HEK293 (cell line): Measurements from ENCODE around the gene NOL4L.

ENCODE experiments used
- CTCF ChIA-PET: fragments of 350-600 bp; formaldehyde crosslinking; extraction: SDS; loops from one replicate; lab custom pipeline; 2021; ENCODE audit warnings: antibody characterized with exemption; lab: Yijun Ruan, JAX
- POLR2A ChIA-PET: fragments of 300-600 bp; formaldehyde crosslinking; extraction: SDS; loops from one replicate; lab custom pipeline; 2020; ENCODE audit warnings: antibody characterized with exemption, inconsistent platforms; lab: Yijun Ruan, JAX
- H3K27ac ChIP-seq: fragments of 200-500 bp; sonication (Bioruptor generic); 2 replicates; pipeline ENCODE4 v1.5.1; 2014; ENCODE audit warnings: low read depth, low read length, control low read depth, inconsistent platforms; ENCODE audit errors: extremely low read depth
- H3K36me3 ChIP-seq, 2 experiments: fragments of 200-500 bp in 1 of 2; sonication (Bioruptor generic) in 1 of 2; 1 replicate in 1 of 2; 2 replicates in 1 of 2; pipeline ENCODE4 v1.5.1; 2014 to 2017; ENCODE audit warnings: inconsistent platforms in 2 of 2, low read length in 2 of 2; ENCODE audit not compliant: control insufficient read depth in 2 of 2, insufficient read depth in 1 of 2
- H3K4me1 ChIP-seq: fragments of 200-500 bp; sonication (Bioruptor generic); 2 replicates; pipeline ENCODE4 v1.5.1; 2014; ENCODE audit warnings: mild to moderate bottlenecking, low read length, inconsistent platforms; ENCODE audit not compliant: control insufficient read depth, insufficient read depth
- H3K4me3 ChIP-seq: 2 replicates; pipeline ENCODE4 v1.5.1; 2011; ENCODE audit warnings: low read depth, mild to moderate bottlenecking, control low read depth, low read length, moderate library complexity
- H3K9me3 ChIP-seq: fragments of 200-500 bp; sonication (Bioruptor generic); 2 replicates; pipeline ENCODE4 v1.5.1; 2014; ENCODE audit warnings: low read depth, low read length, inconsistent platforms; ENCODE audit not compliant: control insufficient read depth, insufficient read depth
- FEZF1 ChIP-seq: fragments of 450-650 bp; formaldehyde crosslinking; IDR thresholded peaks from 2 replicates; pipeline ENCODE4 v1.5.1; 2016; ENCODE audit warnings: missing biosample characterization, missing genetic modification characterization
- GLI4 ChIP-seq: fragments of 450-650 bp; formaldehyde crosslinking; IDR thresholded peaks from 2 replicates; pipeline ENCODE4 v1.5.1; 2016; ENCODE audit warnings: missing biosample characterization, missing genetic modification characterization
- GLIS1 ChIP-seq: fragments of 450-650 bp; formaldehyde crosslinking; IDR thresholded peaks from 2 replicates; pipeline ENCODE4 v1.5.1; 2016; ENCODE audit warnings: missing biosample characterization, missing genetic modification characterization
- GLIS2 ChIP-seq: fragments of 450-650 bp; formaldehyde crosslinking; IDR thresholded peaks from 2 replicates; pipeline ENCODE4 v1.5.1; 2016; ENCODE audit warnings: missing biosample characterization, missing genetic modification characterization
- IKZF3 ChIP-seq: fragments of 450-650 bp; IDR thresholded peaks from 2 replicates; pipeline ENCODE4 v1.5.0; 2018; ENCODE audit warnings: missing biosample characterization, mild to moderate bottlenecking, missing genetic modification characterization, moderate library complexity
- PRDM1 ChIP-seq: fragments of 450-650 bp; formaldehyde crosslinking; IDR thresholded peaks from 2 replicates; pipeline ENCODE4; 2016; ENCODE audit warnings: missing biosample characterization, missing genetic modification characterization
- ZNF146 ChIP-seq: fragments of 450-650 bp; formaldehyde crosslinking; IDR thresholded peaks from 2 replicates; pipeline ENCODE4 v1.5.1; 2016; ENCODE audit warnings: missing biosample characterization, missing genetic modification characterization
- ZNF23 ChIP-seq: fragments of 450-650 bp; formaldehyde crosslinking; IDR thresholded peaks from 2 replicates; pipeline ENCODE4 v1.5.1; 2016; ENCODE audit warnings: missing biosample characterization, missing genetic modification characterization, borderline replicate concordance
- ZNF416 ChIP-seq: fragments of 450-650 bp; formaldehyde crosslinking; IDR thresholded peaks from 2 replicates; pipeline ENCODE4 v1.5.1; 2016; ENCODE audit warnings: missing biosample characterization, missing genetic modification characterization
- ZNF621 ChIP-seq: fragments of 450-650 bp; formaldehyde crosslinking; IDR thresholded peaks from 2 replicates; pipeline ENCODE4 v1.5.1; 2017; ENCODE audit warnings: missing biosample characterization, missing genetic modification characterization
- ZNF76 ChIP-seq: fragments of 450-650 bp; formaldehyde crosslinking; IDR thresholded peaks from 2 replicates; pipeline ENCODE4; 2016; ENCODE audit warnings: low read depth, missing biosample characterization, missing genetic modification characterization, borderline replicate concordance
- ZNF785 ChIP-seq: fragments of 450-650 bp; formaldehyde crosslinking; IDR thresholded peaks from 2 replicates; pipeline ENCODE4 v1.5.1; 2016; ENCODE audit warnings: missing biosample characterization, missing genetic modification characterization
- TF ChIP-seq, protein P1 (sequence below): fragments of 450-650 bp; formaldehyde crosslinking; IDR thresholded peaks from 2 replicates; pipeline ENCODE4 v1.5.1; 2016; ENCODE audit warnings: missing biosample characterization, missing genetic modification characterization
- TF ChIP-seq, protein P2 (sequence below): fragments of 450-650 bp; formaldehyde crosslinking; IDR thresholded peaks from 2 replicates; pipeline ENCODE4 v1.5.1; 2016; ENCODE audit warnings: missing biosample characterization, missing genetic modification characterization
- TF ChIP-seq, protein P3 (sequence below): fragments of 450-650 bp; formaldehyde crosslinking; IDR thresholded peaks from 2 replicates; pipeline ENCODE4 v1.5.1; 2016; ENCODE audit warnings: missing biosample characterization, missing genetic modification characterization
- TF ChIP-seq, protein P4 (sequence below): fragments of 450-650 bp; formaldehyde crosslinking; IDR thresholded peaks from 2 replicates; pipeline ENCODE4 v1.5.1; 2016; ENCODE audit warnings: missing biosample characterization, missing genetic modification characterization

Gene NOL4L

DNA sequence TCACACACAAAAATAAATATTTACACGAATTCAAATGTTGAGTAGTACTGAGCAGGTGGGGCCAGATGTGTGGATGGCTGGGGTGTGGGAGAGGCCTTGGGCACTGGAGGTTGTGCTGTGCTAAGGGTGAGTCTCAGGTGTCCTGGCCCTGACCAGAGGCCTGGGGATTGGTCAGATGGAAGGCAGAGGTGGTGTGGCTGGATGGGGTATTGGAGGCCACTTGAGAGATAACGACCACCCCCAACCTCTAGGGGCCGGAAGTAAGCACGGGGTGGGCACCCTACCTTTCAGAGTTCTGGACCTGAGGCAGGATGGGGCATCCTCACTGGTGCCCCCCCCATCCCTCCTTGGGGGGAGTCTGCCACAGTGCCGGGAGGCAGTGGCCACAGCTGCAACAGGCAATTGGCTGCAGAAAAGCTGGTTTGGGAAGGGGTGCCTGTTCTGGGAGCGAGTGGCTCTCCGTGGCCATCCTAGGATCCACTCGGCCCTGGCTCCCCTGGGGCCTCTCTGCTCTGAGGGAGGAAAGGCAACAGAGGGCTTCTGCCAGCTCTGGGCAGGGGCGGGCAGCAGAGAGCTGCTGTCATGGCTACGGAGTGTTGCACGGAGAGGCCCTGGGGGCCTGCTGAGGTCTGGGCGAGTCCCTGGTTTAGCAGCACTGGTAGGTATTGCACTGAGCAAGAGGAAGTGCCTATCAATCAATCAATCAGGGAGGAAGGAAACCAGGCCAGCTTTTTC, 139.4 kb downstream of the NOL4L start:
- ChIA-PET CTCF (interaction anchor here (0.8 to 1.1 kb wide), 2 partner anchors 10 to 168 kb away, joined by 3 read pairs; partner anchors contain the start of gene KIF3B), POLR2A (no interaction called here)
- Histone ChIP-seq H3K27ac (no peak overlapping the region), H3K4me3 (no peak overlapping the region), H3K9me3 (no peaks in the 10 kb centered on the region), H3K36me3 (peaks cover 0 to 54% of the 10 kb centered on the region in 2 experiments; a peak in 1 of 3 replicates), H3K4me1 (no peaks in the 10 kb centered on the region)
- TF ChIP-seq GLIS1 (tag by site-specific recombination) (peak; percentile 19; the same call in 1 of the 2 replicates), ZNF785 (no peak), GLIS2 (tag by site-specific recombination) (0 out of 2 replicates have a peak, but pooled peaks have one; percentile 31)

DNA sequence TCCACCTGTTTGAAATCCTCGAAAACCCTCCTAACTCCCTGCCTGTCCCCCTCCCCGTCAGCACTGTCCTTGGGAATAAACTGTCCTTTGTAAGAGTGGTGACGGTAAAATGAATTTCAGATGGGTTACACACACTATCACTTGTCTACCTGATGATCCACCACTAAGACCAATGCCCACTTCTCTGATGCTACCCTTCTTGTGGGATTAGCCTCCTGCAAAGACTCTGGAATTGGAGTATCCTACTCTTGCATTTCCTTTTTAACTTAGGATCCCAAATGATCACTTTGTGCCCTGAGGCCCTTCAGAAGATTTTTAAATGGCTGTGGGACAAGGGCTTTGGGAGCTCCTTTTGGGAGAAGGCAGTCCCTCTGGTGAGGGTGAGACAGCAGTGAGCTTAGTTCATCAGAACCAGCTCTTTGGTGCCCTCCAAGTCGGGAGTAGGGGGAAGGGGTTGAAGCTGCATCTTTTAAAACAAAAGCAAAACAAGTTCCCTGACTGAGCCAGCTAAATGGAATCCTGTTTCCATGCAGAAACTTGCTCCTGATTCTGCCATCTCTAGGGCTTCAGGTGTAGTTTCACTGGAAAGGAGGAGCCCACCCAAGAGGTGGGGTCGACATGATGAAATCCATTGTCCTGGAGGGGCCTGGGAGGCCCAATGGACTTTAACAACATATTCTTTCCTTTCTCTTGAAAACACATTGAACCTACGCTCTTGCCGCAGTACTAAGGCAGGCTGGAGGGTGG, 140.5 kb downstream of the NOL4L start:
- no peak overlapping the region for H3K4me3 ChIP-seq
- ChIA-PET POLR2A (interaction anchor here (0.6 to 0.7 kb wide), 2 partner anchors 13 to 39 kb away, joined by 3 read pairs; no protein-coding TSS in a partner anchor), CTCF (interaction anchor here (1.2 kb wide), 1 partner anchor 12 kb away, joined by 4 read pairs; no protein-coding TSS in a partner anchor)
- no peak overlapping the region for H3K27ac ChIP-seq
- no peaks in the 10 kb centered on the region for H3K9me3 ChIP-seq
- H3K36me3 ChIP-seq = peaks cover 0 to 51% of the 10 kb centered on the region in 2 experiments; a peak in 1 of 3 replicates
- H3K4me1 ChIP-seq = no peaks in the 10 kb centered on the region
- TF ChIP-seq FEZF1 (tag by site-specific recombination) (no peak), ZNF621 (tag by site-specific recombination) (no peak), PRDM1 (no peak), GLI4 (tag by site-specific recombination) (no peak), ZNF146 (tag by site-specific recombination) (no peak), ZNF23 (tag by site-specific recombination) (no peak), IKZF3 (no peak), ZNF416 (tag by site-specific recombination) (no peak)
- TF ChIP-seq, protein P1, sequence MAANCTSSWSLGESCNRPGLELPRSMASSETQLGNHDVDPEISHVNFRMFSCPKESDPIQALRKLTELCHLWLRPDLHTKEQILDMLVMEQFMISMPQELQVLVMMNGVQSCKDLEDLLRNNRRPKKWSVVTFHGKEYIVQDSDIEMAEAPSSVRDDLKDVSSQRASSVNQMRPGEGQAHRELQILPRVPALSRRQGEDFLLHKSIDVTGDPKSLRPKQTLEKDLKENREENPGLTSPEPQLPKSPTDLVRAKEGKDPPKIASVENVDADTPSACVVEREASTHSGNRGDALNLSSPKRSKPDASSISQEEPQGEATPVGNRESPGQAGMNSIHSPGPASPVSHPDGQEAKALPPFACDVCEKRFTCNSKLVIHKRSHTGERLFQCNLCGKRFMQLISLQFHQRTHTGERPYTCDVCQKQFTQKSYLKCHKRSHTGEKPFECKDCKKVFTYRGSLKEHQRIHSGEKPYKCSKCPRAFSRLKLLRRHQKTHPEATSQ (tag by site-specific recombination) = no peak
- TF ChIP-seq, protein P2, sequence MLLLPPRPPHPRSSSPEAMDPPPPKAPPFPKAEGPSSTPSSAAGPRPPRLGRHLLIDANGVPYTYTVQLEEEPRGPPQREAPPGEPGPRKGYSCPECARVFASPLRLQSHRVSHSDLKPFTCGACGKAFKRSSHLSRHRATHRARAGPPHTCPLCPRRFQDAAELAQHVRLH (tag by site-specific recombination) = no peak
- TF ChIP-seq, protein P3, sequence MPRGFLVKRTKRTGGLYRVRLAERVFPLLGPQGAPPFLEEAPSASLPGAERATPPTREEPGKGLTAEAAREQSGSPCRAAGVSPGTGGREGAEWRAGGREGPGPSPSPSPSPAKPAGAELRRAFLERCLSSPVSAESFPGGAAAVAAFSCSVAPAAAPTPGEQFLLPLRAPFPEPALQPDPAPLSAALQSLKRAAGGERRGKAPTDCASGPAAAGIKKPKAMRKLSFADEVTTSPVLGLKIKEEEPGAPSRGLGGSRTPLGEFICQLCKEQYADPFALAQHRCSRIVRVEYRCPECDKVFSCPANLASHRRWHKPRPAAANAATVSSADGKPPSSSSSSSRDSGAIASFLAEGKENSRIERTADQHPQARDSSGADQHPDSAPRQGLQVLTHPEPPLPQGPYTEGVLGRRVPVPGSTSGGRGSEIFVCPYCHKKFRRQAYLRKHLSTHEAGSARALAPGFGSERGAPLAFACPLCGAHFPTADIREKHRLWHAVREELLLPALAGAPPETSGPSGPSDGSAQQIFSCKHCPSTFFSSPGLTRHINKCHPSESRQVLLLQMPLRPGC = no peak

DNA sequence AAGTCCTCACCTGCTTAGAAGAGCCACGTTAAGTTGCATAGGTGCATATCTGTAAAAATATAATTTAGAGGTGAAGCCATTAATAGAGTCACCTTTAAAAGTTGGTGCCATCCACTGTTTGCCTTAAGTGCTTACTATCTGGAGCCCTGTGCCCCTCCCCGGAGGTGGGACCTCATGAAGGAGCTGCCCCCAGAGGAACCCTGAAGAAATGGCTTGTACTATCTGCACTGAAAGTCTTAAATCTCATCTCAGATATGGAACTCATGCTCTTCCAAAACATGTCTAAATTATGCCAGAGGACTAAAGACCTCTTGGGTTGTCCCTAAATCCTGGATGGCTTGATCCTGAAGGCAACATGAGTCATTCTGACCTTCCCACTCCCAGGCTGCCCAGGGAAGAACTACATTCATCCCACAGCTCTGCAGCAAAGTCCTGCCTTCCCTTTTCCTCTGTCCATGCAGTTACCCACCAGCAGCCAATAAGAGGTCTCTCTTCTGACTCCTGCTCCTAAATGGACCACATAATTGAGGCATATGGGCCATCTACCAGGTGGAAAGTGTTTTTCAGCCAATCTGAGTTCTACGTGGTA, 141.7 kb downstream of the NOL4L start:
- no peak overlapping the region for H3K27ac ChIP-seq
- no peaks in the 10 kb centered on the region for H3K9me3 ChIP-seq
- peaks cover 5 to 58% of the 10 kb centered on the region in 2 experiments; a peak in 2 of 3 replicates for H3K36me3 ChIP-seq
- no peak overlapping the region for H3K4me3 ChIP-seq
- no peak for TF ChIP-seq ZNF76 (tag by site-specific recombination)
- TF ChIP-seq, protein P4, sequence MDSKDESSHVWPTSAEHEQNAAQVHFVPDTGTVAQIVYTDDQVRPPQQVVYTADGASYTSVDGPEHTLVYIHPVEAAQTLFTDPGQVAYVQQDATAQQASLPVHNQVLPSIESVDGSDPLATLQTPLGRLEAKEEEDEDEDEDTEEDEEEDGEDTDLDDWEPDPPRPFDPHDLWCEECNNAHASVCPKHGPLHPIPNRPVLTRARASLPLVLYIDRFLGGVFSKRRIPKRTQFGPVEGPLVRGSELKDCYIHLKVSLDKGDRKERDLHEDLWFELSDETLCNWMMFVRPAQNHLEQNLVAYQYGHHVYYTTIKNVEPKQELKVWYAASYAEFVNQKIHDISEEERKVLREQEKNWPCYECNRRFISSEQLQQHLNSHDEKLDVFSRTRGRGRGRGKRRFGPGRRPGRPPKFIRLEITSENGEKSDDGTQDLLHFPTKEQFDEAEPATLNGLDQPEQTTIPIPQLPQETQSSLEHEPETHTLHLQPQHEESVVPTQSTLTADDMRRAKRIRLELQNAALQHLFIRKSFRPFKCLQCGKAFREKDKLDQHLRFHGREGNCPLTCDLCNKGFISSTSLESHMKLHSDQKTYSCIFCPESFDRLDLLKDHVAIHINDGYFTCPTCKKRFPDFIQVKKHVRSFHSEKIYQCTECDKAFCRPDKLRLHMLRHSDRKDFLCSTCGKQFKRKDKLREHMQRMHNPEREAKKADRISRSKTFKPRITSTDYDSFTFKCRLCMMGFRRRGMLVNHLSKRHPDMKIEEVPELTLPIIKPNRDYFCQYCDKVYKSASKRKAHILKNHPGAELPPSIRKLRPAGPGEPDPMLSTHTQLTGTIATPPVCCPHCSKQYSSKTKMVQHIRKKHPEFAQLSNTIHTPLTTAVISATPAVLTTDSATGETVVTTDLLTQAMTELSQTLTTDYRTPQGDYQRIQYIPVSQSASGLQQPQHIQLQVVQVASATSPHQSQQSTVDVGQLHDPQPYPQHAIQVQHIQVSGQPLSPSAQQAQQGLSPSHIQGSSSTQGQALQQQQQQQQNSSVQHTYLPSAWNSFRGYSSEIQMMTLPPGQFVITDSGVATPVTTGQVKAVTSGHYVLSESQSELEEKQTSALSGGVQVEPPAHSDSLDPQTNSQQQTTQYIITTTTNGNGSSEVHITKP (tag by site-specific recombination) = peak; percentile 39
- TF ChIP-seq, all 188 proteins: peak for 1
- POLR2A ChIA-PET = no interaction called here
- CTCF ChIA-PET = interaction anchor here (1.2 kb wide), 1 partner anchor 13 kb away, joined by 4 read pairs; no protein-coding TSS in a partner anchor
- H3K4me1 ChIP-seq = no peaks in the 10 kb centered on the region
